ENCODE data around the gene AJM1. TPM values are rescaled to one million over a fixed set of nuclear protein-coding genes. Genes with fewer than 3 reads are reported as not detected.

AJM1 gene
- total RNA-seq, 1 experiment from 2014 or later: 7.2 TPM

DNA sequence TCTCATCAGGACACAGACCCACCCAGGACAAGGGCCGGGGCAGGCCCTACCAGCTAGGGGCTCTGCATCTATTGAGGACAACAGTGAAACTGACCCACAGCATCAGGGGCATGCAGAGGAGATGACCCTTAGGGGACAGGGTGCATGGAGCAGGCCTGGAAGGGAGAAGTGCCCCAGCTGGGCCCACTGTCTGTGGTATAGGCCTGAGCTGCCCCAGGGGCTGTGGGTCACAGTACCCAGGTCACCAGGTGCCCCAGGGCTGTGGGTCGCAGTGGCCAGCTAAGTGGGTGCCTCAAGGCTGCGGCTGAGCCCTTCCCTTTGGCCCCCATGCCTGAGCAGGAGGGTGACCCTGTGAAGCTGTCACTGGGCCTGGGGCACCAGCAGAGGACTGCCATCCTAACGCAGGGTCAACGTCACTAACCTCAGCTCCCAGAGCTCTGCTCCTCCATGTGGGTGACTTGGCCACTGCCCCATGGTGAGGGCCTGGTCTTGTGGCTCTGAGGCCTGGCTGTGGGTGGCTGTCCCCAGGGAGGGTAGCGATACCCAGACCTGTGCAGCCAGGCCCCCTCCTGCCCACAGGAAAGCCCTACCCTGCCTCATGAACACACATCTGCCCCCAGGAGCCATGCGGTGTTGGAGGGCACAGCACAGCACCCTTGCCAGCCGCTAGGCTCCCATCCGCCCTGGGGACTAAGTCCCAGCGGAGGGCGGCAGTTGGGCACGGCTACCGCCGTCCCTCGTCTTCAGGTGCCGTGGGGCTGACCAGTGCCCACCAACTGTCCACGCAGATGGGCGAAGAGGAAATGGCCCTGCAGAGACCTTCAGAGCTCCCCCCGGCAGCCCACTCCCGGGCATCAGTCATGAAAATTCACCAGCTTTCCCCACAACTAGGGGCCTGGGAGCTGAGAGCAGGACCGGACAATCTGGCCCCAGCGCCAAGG lies 18.9 kb downstream of the AJM1 start:
- Histone ChIP-seq H3K36me3 (ENCODE audit: control insufficient read depth, insufficient read depth, low read length) (no peaks in the 10 kb centered on the region; the same call in 1 of the 2 replicates), H3K27ac (ENCODE audit: low read length) (no peak overlapping the region), H3K4me3 (ENCODE audit: low read depth in 2 of 2, low read length in 2 of 2) (no peak overlapping the region), H3K27me3 (ENCODE audit: control insufficient read depth, insufficient read depth, low read length) (no peaks in the 10 kb centered on the region), H3K4me1 (ENCODE audit: control insufficient read depth, insufficient read depth, low read length) (peaks cover 33% of the 10 kb centered on the region), H3K9me3 (ENCODE audit: control insufficient read depth, insufficient read depth, low read depth, low read length) (no peaks in the 10 kb centered on the region)
- no peak for TF ChIP-seq SIN3A (IDR thresholded peaks at IDR 0.05; ENCODE audit: borderline replicate concordance, insufficient read depth, low read depth, low read length)
- no peak for TF ChIP-seq TCF7L2 (IDR thresholded peaks at IDR 0.05; ENCODE audit: low read depth, low read length)
- TF ChIP-seq, protein P1, sequence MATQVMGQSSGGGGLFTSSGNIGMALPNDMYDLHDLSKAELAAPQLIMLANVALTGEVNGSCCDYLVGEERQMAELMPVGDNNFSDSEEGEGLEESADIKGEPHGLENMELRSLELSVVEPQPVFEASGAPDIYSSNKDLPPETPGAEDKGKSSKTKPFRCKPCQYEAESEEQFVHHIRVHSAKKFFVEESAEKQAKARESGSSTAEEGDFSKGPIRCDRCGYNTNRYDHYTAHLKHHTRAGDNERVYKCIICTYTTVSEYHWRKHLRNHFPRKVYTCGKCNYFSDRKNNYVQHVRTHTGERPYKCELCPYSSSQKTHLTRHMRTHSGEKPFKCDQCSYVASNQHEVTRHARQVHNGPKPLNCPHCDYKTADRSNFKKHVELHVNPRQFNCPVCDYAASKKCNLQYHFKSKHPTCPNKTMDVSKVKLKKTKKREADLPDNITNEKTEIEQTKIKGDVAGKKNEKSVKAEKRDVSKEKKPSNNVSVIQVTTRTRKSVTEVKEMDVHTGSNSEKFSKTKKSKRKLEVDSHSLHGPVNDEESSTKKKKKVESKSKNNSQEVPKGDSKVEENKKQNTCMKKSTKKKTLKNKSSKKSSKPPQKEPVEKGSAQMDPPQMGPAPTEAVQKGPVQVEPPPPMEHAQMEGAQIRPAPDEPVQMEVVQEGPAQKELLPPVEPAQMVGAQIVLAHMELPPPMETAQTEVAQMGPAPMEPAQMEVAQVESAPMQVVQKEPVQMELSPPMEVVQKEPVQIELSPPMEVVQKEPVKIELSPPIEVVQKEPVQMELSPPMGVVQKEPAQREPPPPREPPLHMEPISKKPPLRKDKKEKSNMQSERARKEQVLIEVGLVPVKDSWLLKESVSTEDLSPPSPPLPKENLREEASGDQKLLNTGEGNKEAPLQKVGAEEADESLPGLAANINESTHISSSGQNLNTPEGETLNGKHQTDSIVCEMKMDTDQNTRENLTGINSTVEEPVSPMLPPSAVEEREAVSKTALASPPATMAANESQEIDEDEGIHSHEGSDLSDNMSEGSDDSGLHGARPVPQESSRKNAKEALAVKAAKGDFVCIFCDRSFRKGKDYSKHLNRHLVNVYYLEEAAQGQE (IDR thresholded peaks at IDR 0.05; ENCODE audit: insufficient read depth in 1 of 2, low read depth in 2 of 2, low read length in 1 of 2): no peak
- TF ChIP-seq POLR2AphosphoS5 (IDR thresholded peaks at IDR 0.05; ENCODE audit: low read depth, low read length): no peak; the same call in 1 of the 2 replicates
- TF ChIP-seq, protein P2, sequence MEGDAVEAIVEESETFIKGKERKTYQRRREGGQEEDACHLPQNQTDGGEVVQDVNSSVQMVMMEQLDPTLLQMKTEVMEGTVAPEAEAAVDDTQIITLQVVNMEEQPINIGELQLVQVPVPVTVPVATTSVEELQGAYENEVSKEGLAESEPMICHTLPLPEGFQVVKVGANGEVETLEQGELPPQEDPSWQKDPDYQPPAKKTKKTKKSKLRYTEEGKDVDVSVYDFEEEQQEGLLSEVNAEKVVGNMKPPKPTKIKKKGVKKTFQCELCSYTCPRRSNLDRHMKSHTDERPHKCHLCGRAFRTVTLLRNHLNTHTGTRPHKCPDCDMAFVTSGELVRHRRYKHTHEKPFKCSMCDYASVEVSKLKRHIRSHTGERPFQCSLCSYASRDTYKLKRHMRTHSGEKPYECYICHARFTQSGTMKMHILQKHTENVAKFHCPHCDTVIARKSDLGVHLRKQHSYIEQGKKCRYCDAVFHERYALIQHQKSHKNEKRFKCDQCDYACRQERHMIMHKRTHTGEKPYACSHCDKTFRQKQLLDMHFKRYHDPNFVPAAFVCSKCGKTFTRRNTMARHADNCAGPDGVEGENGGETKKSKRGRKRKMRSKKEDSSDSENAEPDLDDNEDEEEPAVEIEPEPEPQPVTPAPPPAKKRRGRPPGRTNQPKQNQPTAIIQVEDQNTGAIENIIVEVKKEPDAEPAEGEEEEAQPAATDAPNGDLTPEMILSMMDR (IDR thresholded peaks at IDR 0.05): no peak
- DNase-seq (ENCODE audit: low read depth, low spot score) (no peak), ATAC-seq (no peak)
- ChIA-PET POLR2A (no interaction called here), CTCF (interaction anchor here (0.6 kb wide), 1 partner anchor 23 kb away, joined by 3 read pairs; no protein-coding TSS in a partner anchor)
- in situ Hi-C loops (cut with HindIII; ENCODE audit: low pct_unique_long_range_greater_than_20kb, low sequenced_read_pairs): no loop called here
- intact Hi-C loops (cut with micrococcal nuclease; ENCODE audit: unreplicated experiment): no loop called here
- BruUV-seq (replicated peaks): no TSS peak

DNA sequence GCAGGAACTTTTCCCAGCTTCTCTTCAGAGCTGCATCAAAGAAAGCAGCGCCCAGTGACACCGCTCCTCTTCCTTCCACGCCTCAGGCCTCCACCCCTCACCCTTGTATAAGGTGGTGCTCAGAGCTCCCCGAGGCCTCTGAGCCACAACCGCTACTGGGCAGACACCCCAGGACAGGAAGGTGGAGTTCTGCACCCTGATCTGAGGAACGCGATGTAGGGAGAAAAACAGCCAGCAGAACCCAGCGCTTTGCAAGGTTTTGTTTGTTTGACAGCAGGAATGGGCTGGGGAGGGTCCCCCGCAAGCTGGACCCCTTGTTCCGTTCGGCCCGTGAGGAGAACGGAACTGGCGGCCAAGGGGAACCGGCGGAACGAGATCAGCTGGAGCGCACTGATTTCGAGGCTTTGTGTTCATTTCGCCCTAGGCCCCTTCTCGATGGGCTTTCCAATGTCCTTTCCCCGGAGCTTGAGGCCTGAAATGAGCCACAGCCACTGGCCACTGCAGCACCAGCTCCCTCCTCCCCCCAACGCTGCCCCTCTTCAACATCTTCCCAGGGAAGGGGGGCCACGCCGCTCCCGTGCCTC lies 19.7 kb downstream of the AJM1 start:
- Histone ChIP-seq H3K4me3 (ENCODE audit: low read depth in 2 of 2, low read length in 2 of 2) (no peak overlapping the region), H3K4me1 (ENCODE audit: control insufficient read depth, insufficient read depth, low read length) (peaks cover 30% of the 10 kb centered on the region), H3K27me3 (ENCODE audit: control insufficient read depth, insufficient read depth, low read length) (no peaks in the 10 kb centered on the region), H3K27ac (ENCODE audit: low read length) (no peak overlapping the region), H3K36me3 (ENCODE audit: control insufficient read depth, insufficient read depth, low read length) (no peaks in the 10 kb centered on the region; the same call in 1 of the 2 replicates), H3K9me3 (ENCODE audit: control insufficient read depth, insufficient read depth, low read depth, low read length) (no peaks in the 10 kb centered on the region)
- CTCF ChIA-PET: interaction anchor here (0.6 kb wide), 1 partner anchor 22 kb away, joined by 3 read pairs; no protein-coding TSS in a partner anchor
- in situ Hi-C loops (cut with HindIII; ENCODE audit: low pct_unique_long_range_greater_than_20kb, low sequenced_read_pairs) (no loop called here), intact Hi-C loops (cut with micrococcal nuclease; ENCODE audit: unreplicated experiment) (no loop called here)
- no peak for ATAC-seq
- no TSS peak for BruUV-seq (replicated peaks)
- POLR2A ChIA-PET: no interaction called here
- TF ChIP-seq SIN3A (IDR thresholded peaks at IDR 0.05; ENCODE audit: borderline replicate concordance, insufficient read depth, low read depth, low read length) (no peak), POLR2AphosphoS5 (IDR thresholded peaks at IDR 0.05; ENCODE audit: low read depth, low read length) (no peak), TCF7L2 (IDR thresholded peaks at IDR 0.05; ENCODE audit: low read depth, low read length) (no peak)
- TF ChIP-seq, protein P1 (IDR thresholded peaks at IDR 0.05; ENCODE audit: insufficient read depth in 1 of 2, low read depth in 2 of 2, low read length in 1 of 2): no peak
- TF ChIP-seq, protein P2 (IDR thresholded peaks at IDR 0.05): no peak
- DNase-seq (ENCODE audit: low read depth, low spot score): no peak

Measured in Panc1 (cell line).